Measurements from ENCODE around the gene LRRTM4.
"Not testable (repeated sequence)": the region's sequence is repeated elsewhere in the genome, so short reads cannot be mapped to it uniquely, and the experiment has no call there.

GRCh38 chr2:77095525-77095924, 426.7 kb downstream of the LRRTM4 start:
- not testable (repeated sequence) for TF ChIP-seq GABPA (IDR thresholded peaks at IDR 0.05; ENCODE audit: low read depth); HDGF (IDR thresholded peaks at IDR 0.05); EZH2 (IDR thresholded peaks at IDR 0.05; ENCODE audit: borderline replicate concordance, control insufficient read depth, low read depth, low read length)

All from GM12878 (cell line).